NCI-H460 (cell line): ENCODE data around the gene E2F6. TPM values are rescaled to one million over a fixed set of nuclear protein-coding genes. Genes with fewer than 3 reads are reported as not detected.

Experiments used
- DNase-seq: peaks from one replicate; pipeline ENCODE4 v3.0.0-alpha.2; 2016; ENCODE audit warnings: low read depth; ENCODE audit errors: extremely low read depth
- total RNA-seq: library from RNA; depleted of rRNA; stranded (reverse); fragments of >200 nt; shearing (Covaris generic); gene quantifications from 2 replicates; pipeline ENCODE4 v1.2.3, GENCODE V29; 2014

E2F6 gene
- total RNA-seq, 1 experiment from 2014 or later: 29.8 TPM

DNA sequence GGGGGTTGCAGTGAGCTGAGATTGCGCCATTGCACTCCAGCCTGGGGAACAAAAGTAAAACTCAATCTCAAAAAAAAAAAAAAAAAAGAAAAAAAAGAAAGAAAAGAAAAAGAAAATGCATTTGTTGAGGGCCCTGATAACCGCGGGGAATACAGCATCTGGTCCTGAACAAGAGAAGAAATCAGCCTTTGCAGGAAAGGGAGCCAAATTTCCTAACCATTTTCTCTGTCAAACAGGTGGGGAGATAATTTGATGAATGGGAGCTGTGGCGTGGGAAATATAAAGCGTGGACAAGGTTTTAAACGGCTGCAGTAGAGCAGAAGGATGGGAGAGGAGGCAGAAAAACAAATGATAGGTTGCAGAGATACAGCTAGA lies 864 bp downstream of the E2F6 start:
- DNase-seq: no peak

GRCh38 chr2:11459816-11460215 lies 6.1 kb downstream of the E2F6 start:
- DNase-seq: no peak

DNA sequence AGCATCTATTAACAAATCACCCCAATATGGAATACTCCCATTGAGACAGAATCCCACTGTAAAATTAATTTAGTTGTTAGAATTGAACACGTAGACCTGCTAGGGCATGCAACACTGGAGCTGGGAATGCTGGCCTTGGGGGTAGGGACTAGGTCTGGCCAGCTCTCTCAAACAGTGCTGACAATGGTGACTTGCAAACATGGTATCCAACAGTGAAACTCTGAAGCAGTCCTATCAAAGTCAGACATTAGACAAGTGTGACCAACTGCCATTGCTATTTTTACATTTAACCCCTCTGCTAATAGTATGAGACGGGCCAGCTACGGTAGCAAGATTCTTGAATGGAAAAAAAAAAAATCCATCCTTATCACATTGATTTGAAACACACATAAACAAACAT lies 7.2 kb downstream of the E2F6 start:
- no peak for DNase-seq

DNA sequence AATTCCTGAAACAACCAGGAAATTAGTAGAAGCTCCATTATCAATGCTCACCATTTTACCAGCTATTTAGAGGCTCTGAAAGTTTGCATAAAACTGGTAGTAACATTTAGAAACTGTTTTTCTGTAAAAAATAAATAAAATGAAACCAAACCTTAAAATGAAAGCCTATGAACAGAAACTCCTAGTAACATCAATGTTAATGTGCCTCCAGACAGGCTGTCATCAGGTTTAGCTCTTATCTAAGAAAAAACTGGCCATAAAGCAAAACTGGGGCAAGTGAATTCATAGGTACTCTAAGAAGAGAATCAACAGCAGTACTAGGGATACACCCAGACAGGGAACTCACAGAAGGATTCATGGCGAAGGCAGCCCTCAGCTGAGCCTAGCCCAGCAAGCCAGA lies 8.0 kb downstream of the E2F6 start:
- DNase-seq: no peak

DNA sequence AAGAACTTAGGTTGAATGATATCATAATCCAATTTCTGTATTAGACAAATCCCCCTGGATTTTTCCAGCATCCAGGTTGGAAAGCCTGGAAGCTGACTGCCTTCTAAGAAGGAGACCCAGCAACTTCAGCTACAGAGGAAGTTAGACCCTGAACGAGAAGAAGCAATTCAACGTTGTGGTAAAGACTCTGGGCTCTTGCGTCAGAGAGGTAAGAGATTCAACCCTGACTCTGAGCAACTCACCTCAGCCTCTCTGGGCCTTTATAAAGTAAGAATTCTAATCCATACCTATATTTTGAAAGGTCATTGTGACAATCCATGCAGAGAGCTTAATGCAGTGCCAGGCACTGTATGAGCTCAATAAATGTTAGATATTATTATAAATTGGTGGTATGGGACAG lies 9.7 kb downstream of the E2F6 start:
- DNase-seq: no peak

- DNase-seq: no peak
These were observed 11.1 kb downstream of the E2F6 start for GRCh38 chr2:11454824-11455223.

- DNase-seq: no peak
These were observed 15.2 kb downstream of the E2F6 start for GRCh38 chr2:11450791-11451190.

DNA sequence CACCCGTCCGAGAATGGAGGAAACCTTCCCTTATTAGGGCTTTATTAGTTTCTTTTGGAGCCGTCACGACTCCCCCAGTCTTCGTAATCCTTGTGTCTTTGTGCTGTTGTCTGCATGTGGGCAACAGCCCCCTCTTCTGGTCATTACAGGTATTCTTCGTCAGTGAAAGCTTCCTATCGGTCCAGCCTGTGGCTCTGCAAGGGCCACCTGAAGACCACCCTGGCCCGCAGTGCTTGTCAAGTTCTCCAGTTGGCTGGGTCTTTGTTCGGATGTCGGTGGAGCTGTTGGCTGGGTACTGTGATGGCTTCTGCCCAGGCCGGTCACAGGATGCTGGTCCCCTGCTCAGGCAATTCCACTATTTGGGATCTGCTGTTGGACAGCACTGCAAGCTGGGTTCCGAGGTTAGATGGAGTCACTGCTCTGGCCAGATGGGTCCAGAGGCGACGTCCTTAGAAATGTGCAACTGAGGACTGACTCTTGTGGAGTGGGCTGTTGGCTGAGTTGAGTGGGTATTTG lies 19.2 kb downstream of the E2F6 start:
- DNase-seq: peak; percentile 33

DNA sequence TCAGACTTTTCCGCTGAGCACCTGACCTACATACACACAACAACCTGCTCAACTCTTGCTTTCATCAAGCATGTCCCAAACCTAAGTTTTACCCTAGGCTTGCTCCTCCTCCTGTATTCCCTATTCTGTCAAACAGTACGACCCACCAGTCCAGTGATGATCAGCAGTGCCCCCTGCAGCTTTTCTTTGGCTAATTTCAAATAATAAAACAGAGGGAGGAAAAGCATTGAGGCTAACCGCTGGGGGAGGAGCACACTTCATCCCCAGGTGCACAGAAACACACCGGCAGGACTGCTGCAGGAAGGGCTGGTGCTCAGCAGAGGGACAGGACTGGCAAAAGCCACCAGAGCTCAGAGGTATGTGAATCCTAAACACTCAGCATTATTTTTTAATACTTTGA lies 21.2 kb downstream of the E2F6 start:
- no peak for DNase-seq

DNA sequence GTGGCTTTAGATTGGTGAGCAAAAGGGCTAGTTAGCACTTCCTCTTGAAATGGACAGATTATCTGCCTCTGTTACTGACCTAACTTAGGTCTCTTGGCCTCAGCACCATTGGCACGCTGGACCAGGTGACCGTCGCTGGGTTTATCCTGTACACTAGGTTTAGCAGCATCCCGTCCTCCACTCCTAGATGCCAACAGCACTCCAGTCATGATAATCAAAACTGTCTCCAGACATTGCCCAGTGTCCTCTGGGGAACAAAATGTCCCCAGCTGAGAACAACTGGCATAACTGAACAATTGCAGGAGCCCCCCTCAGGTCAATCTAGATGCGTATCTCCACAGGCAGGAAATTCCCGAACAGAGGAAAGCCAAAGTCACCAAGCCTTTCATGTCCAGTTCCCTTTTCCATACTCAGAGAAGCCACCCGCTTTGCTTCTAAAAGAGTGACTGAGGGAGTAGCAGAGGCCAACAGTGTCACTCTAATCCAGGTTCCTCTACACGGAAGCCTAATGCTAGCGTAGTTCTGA lies 27.3 kb downstream of the E2F6 start:
- no peak for DNase-seq

GRCh38 chr2:11437602-11438001 lies 28.4 kb downstream of the E2F6 start:
- no peak for DNase-seq

- DNase-seq: no peak
These were observed 30.9 kb downstream of the E2F6 start for GRCh38 chr2:11435036-11435435.

GRCh38 chr2:11434443-11434842 lies 31.5 kb downstream of the E2F6 start:
- no peak for DNase-seq

GRCh38 chr2:11433822-11434221 lies 32.1 kb downstream of the E2F6 start:
- no peak for DNase-seq

GRCh38 chr2:11430729-11431128 lies 35.2 kb downstream of the E2F6 start:
- no peak for DNase-seq

DNA sequence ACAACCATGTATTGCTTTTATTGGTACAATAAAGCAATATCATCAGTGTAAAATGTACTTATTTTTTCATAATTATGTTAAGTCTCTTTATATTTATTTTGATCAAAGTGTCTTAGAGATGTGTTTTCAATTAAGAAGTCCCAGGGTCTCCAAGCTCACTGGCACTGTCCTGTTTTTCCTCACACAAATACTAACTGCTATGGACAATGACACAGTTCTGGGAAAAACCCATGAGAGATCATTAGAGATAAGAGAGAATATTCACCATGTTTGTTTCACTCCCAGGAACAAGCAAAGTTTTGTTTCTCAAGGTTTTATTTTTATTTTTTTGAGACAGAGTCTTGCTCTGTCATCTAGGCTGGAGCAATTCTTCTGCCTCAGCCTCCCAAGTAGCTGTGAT lies 38.7 kb downstream of the E2F6 start:
- DNase-seq: no peak

DNA sequence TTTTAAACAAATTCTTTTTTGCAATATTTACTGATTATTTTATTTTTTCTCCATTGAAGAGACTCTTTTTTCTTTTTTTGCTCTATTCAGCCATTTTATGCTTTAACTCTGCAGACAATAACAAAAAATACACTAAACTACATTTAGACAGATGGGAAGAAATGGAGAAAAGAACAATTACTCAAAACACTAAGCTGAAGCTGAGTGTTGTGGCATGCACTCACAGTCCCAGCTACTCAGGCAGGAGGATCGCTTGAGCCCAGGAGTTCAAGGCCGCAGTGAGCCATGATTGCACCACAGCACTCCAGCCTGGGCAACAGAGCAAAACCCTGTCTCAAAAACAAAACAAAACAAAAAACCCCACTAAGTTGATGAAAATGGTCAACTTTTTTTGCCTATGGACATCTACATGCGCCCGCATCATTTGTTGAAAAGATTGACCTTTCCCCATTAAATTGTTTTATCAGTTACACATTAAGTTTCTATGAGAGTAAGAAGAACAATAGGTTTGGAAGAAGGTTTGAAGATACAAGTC lies 43.0 kb downstream of the E2F6 start:
- no peak for DNase-seq

DNA sequence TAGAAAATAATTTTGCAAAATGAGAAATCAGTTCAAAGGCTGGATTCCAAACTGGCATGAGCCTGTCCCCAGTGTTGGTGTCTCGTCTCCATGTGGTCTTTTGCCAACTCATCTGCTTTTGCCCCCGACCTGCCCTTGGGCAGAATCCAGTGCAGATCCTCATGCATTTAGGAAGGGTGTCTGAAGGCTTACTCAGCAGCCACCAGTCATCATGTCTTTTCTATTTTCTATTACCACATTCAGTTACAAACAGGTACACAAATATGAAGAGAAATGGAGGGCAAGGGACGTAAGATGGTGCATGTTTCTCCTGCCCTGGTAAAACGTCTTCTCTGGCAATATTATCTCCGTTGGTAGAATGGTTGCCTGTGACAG lies 43.5 kb downstream of the E2F6 start:
- DNase-seq: no peak

DNA sequence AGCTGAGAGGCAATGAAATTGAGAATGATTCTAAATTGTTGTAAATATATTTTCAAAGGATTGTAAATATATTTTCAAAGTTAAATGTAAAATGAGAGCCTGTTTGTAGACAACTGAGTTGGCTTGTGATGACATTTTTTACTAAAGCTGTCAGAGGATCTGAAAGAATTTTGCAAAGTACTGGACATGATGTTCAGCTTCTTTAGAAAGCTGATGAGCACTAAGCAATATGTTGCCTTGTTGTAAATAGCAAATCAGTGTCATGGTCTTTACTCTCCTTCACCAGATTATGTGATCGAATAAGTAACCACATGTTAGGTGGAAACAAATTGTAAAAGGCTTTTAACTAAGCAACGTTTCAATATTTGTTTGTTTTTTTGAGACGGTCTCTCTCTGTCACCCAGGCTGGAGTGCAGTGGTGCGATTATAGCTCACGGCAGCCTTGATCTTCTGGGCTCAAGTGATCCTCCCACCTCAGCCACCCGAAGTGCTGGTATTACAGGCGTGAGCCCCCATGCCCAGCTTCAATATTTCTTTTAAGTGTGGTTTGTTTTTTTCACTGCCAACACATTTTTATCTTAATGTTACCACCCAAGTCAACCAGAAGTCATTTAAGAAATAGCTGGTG lies 44.0 kb downstream of the E2F6 start:
- DNase-seq: no peak

GRCh38 chr2:11420671-11421070 lies 45.3 kb downstream of the E2F6 start:
- DNase-seq: no peak

DNA sequence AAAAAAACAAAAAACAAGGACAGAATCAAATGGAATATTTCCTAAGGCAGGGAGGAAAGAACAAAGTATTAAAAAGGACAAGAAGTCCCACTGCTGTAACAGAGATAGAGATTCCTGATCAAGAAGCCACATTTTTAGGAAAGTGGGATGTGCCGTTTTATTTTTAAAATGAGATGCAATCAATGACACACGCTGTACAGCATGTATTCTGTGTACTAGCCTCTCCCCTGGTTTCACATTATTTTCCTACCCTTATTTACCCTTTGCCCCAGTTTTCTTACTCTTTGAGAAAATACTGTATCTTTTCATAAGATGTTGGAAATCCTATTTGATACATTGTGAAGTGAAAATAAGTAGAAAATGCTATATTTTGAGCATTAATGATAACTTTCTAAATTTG lies 45.8 kb downstream of the E2F6 start:
- no peak for DNase-seq

DNA sequence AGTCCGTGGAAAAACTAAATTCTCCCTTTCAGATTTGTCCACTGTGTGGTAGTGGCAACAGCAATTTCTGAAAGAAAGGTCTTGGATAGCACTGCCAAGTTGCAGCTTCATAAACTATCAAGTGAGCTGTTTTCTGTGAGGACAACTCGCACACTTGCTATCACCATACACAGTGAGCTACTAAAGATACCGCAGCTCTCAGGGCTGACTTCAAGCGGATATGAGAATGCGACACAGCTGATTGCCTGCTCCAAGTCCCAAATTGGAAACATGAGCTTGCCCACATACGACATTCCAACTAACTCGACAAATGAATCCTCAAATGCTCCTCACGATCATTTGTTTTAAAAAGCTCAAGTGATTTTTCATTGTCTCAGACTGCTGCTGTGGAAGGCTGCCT lies 46.2 kb downstream of the E2F6 start:
- no peak for DNase-seq
